Mesendoderm (in vitro differentiated cells): Measurements from ENCODE around the gene EFCAB14.
"Not testable (repeated sequence)": the region's sequence is repeated elsewhere in the genome, so short reads cannot be mapped to it uniquely, and the experiment has no call there.

Source experiments
- DNase-seq: peaks from one replicate; pipeline ENCODE4 v3.0.0; 2013
- H2AK5ac ChIP-seq: 2 replicates; pipeline ENCODE4 v1.6.1; 2013; ENCODE audit warnings: low read length, inconsistent platforms
- H2BK120ac ChIP-seq: 2 replicates; pipeline ENCODE4 v1.6.1; 2013; ENCODE audit warnings: low read depth, mild to moderate bottlenecking, low read length, moderate library complexity, mixed read lengths
- H2BK15ac ChIP-seq: replicated peaks from 2 replicates; pipeline ENCODE4 v1.6.1; 2013; ENCODE audit warnings: low read depth, mild to moderate bottlenecking, moderate library complexity
- H2BK5ac ChIP-seq: 2 replicates; pipeline ENCODE4 v1.6.1; 2013; ENCODE audit warnings: low read length, inconsistent platforms
- H3K18ac ChIP-seq: 2 replicates; pipeline ENCODE4 v1.6.1; 2013; ENCODE audit warnings: mild to moderate bottlenecking, low read length, mixed read lengths
- H3K23ac ChIP-seq: one replicate; pipeline ENCODE4 v1.6.1; 2013; ENCODE audit warnings: low read length
- H3K27ac ChIP-seq: 2 replicates; pipeline ENCODE4 v1.5.1; 2013; ENCODE audit warnings: low read depth, mild to moderate bottlenecking, inconsistent platforms, low read length, moderate library complexity
- H3K27me3 ChIP-seq: 2 replicates; pipeline ENCODE4 v1.6.1; 2013; ENCODE audit warnings: low read length, control low read depth, mild to moderate bottlenecking, inconsistent platforms; ENCODE audit not compliant: insufficient read depth, poor library complexity
- H3K36me3 ChIP-seq: 2 replicates; pipeline ENCODE4 v1.6.1; 2013; ENCODE audit warnings: low read length, inconsistent platforms; ENCODE audit not compliant: control insufficient read depth, insufficient read depth
- H3K4ac ChIP-seq: one replicate; pipeline ENCODE4 v1.6.1; 2013; ENCODE audit warnings: low read depth, mild to moderate bottlenecking, low read length, moderate library complexity
- H3K4me1 ChIP-seq: 2 replicates; pipeline ENCODE4 v1.6.1; 2013; ENCODE audit warnings: low read depth, low read length, inconsistent platforms; ENCODE audit not compliant: control insufficient read depth
- H3K4me2 ChIP-seq: 2 replicates; pipeline ENCODE4 v1.6.1; 2013; ENCODE audit warnings: low read length
- H3K4me3 ChIP-seq: 2 replicates; pipeline ENCODE4 v1.5.1; 2013; ENCODE audit warnings: mild to moderate bottlenecking, low read length
- H3K56ac ChIP-seq: one replicate; pipeline ENCODE4 v1.6.1; 2013; ENCODE audit warnings: low read length
- H3K79me1 ChIP-seq: 2 replicates; pipeline ENCODE4 v1.6.1; 2013; ENCODE audit warnings: low read length, inconsistent platforms
- H3K79me2 ChIP-seq: 2 replicates; pipeline ENCODE4 v1.6.1; 2013; ENCODE audit warnings: mild to moderate bottlenecking, low read length; ENCODE audit not compliant: control insufficient read depth, insufficient read depth
- H3K9ac ChIP-seq: 2 replicates; pipeline ENCODE4 v1.6.1; 2013; ENCODE audit warnings: low read length, inconsistent platforms
- H4K5ac ChIP-seq: one replicate; pipeline ENCODE4 v1.6.1; 2013; ENCODE audit warnings: low read length
- H4K8ac ChIP-seq: one replicate; pipeline ENCODE4 v1.6.1; 2013; ENCODE audit warnings: low read depth, mild to moderate bottlenecking, control low read depth, low read length, moderate library complexity
- whole genome bisulfite sequencing: extraction: QIAGEN DNeasy Blood & Tissue Kit; methylation state at CpG from one replicate; pipeline ENCODE4 v1.1.7; 2013; ENCODE audit warnings: low lambda C conversion rate, missing lambda C conversion rate; ENCODE audit not compliant: insufficient coverage; ENCODE audit errors: extremely low coverage; 5-methylcytosine and 5-hydroxymethylcytosine counted together

Gene EFCAB14

DNA sequence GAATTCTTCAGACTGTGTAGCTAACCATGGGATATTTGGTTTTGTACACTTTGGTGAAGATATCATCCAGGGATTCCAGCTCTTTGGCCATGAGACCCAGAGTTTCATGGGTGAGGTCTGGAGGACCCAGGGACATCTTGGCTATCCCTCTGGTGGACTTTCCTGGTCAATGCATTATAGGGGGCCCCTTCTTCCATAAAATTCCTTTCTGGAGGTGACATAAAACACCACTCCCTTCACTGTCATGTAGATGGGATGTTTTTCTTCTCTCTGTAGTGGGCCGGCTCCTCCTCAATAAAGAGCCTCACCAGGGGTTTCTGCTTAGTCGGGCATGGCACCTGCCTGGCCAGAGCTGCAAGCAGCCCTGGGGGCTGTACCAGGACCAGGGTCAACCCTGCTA lies 52.9 kb downstream of the EFCAB14 start:
- Histone ChIP-seq H2AK5ac (no peak overlapping the region), H2BK15ac (no peak overlapping the region), H2BK120ac (no peak overlapping the region), H3K79me1 (peaks cover 6% of the 10 kb centered on the region), H3K9ac (no peak overlapping the region), H3K27me3 (no peaks in the 10 kb centered on the region), H2BK5ac (no peak overlapping the region), H4K5ac (no peak overlapping the region), H4K8ac (no peak overlapping the region), H3K18ac (no peak overlapping the region), H3K79me2 (peaks cover 2% of the 10 kb centered on the region), H3K36me3 (no peaks in the 10 kb centered on the region), H3K4me1 (peaks cover 4% of the 10 kb centered on the region), H3K27ac (no peak overlapping the region), H3K4me3 (no peak overlapping the region), H3K4ac (no peak overlapping the region), H3K23ac (no peak overlapping the region), H3K56ac (no peak overlapping the region), H3K4me2 (no peak overlapping the region)
- DNase-seq = no peak
- WGBS = no CpG with 5 or more reads among the region's 2 CpGs

DNA sequence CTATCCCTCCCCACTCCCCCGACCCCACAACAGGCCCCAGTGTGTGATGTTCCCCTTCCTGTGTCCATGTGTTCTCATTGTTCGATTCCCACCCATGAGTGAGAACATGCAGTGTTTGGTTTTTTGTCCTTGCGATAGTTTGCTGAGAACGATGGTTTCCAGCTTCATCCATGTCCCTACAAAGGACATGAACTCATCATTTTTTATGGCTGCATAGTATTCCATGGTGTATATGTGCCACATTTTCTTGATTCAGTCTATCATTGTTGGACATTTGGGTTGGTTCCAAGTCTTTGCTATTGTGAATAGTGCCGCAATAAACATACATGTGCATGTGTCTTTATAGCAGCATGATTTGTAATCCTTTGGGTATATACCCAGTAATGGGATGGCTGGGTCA lies 56.0 kb downstream of the EFCAB14 start:
- not testable (repeated sequence) for H3K27me3 ChIP-seq, H4K5ac ChIP-seq, H3K23ac ChIP-seq, H4K8ac ChIP-seq, H3K36me3 ChIP-seq, DNase-seq, H3K4ac ChIP-seq, H3K56ac ChIP-seq, H2BK15ac ChIP-seq, H3K4me1 ChIP-seq, H3K79me2 ChIP-seq, H3K18ac ChIP-seq, H2BK120ac ChIP-seq, H2AK5ac ChIP-seq, H3K79me1 ChIP-seq, H3K27ac ChIP-seq, H3K4me3 ChIP-seq, H3K4me2 ChIP-seq, H3K9ac ChIP-seq, H2BK5ac ChIP-seq
- no CpG with 5 or more reads among the region's 5 CpGs for WGBS

- H3K36me3 ChIP-seq, H2AK5ac ChIP-seq, H4K5ac ChIP-seq, H3K23ac ChIP-seq, H3K9ac ChIP-seq, H3K79me1 ChIP-seq, H3K79me2 ChIP-seq, H3K18ac ChIP-seq, H3K4me1 ChIP-seq, H3K4ac ChIP-seq, H2BK120ac ChIP-seq, H4K8ac ChIP-seq, H2BK15ac ChIP-seq, H3K56ac ChIP-seq, H3K27ac ChIP-seq, H2BK5ac ChIP-seq, H3K4me3 ChIP-seq, DNase-seq, H3K27me3 ChIP-seq, H3K4me2 ChIP-seq: not testable (repeated sequence)
- no CpG with 5 or more reads among the region's 5 CpGs for WGBS
Observed at GRCh38 chr1:46660116-46660515, 58.8 kb downstream of the EFCAB14 start.

DNA sequence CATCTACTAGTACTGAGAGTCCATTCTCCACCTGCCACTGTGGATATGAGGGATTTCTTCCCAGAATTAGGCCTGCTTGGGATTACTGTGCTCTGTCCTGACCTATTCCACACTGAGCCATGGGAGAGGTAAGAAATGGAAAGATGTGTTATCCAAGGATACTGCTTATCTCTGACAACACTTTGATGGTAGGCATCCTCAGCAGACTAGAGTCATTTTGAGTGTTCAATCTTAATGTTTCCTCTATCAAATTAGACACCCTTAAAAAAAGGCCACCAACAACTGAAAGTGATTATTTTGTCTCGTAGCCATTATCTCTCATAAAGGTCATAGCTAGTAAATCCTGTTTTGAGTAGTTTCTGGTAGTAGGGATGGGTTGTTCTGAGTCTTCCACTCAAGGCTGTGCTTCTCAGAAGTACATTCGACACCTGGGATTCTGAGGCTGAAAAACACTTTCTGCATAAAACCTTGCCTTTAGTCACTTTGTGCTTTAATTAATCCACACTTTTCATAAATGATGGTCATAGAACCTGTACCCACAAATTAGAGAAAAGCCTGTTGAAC lies 59.5 kb downstream of the EFCAB14 start:
- Histone ChIP-seq H2BK120ac (no peak overlapping the region), H3K4me1 (no peaks in the 10 kb centered on the region), H3K79me2 (no peaks in the 10 kb centered on the region), H3K4me3 (no peak overlapping the region), H3K27ac (no peak overlapping the region), H3K36me3 (no peaks in the 10 kb centered on the region), H3K18ac (no peak overlapping the region), H3K23ac (no peak overlapping the region), H2AK5ac (no peak overlapping the region), H2BK5ac (no peak overlapping the region), H3K4me2 (no peak overlapping the region), H4K8ac (no peak overlapping the region), H3K56ac (no peak overlapping the region), H2BK15ac (no peak overlapping the region), H3K27me3 (no peaks in the 10 kb centered on the region), H3K9ac (no peak overlapping the region), H3K79me1 (no peaks in the 10 kb centered on the region), H3K4ac (no peak overlapping the region), H4K5ac (no peak overlapping the region)
- no CpG with 5 or more reads among the region's 2 CpGs for WGBS
- no peak for DNase-seq

GRCh38 chr1:46657775-46658174 lies 61.1 kb downstream of the EFCAB14 start:
- no CpG with 5 or more reads among the region's 1 CpG for WGBS
- no peak for DNase-seq
- Histone ChIP-seq H2AK5ac (no peak overlapping the region), H3K23ac (no peak overlapping the region), H3K27ac (no peak overlapping the region), H3K18ac (no peak overlapping the region), H4K5ac (no peak overlapping the region), H3K79me2 (no peaks in the 10 kb centered on the region), H3K27me3 (no peaks in the 10 kb centered on the region), H2BK120ac (no peak overlapping the region), H3K36me3 (no peaks in the 10 kb centered on the region), H4K8ac (no peak overlapping the region), H3K56ac (no peak overlapping the region), H3K4me2 (no peak overlapping the region), H3K9ac (no peak overlapping the region), H3K79me1 (no peaks in the 10 kb centered on the region), H3K4me1 (no peaks in the 10 kb centered on the region), H3K4me3 (no peak overlapping the region), H2BK15ac (no peak overlapping the region), H2BK5ac (no peak overlapping the region), H3K4ac (no peak overlapping the region)

- H4K8ac ChIP-seq = no peak overlapping the region
- no peak overlapping the region for H2BK120ac ChIP-seq
- H4K5ac ChIP-seq = no peak overlapping the region
- H3K4me1 ChIP-seq = no peaks in the 10 kb centered on the region
- no peak overlapping the region for H3K9ac ChIP-seq
- H3K56ac ChIP-seq = no peak overlapping the region
- no peak overlapping the region for H3K4me3 ChIP-seq
- H3K79me1 ChIP-seq = no peaks in the 10 kb centered on the region
- H2AK5ac ChIP-seq = no peak overlapping the region
- H3K4me2 ChIP-seq = no peak overlapping the region
- H3K79me2 ChIP-seq = no peaks in the 10 kb centered on the region
- H2BK5ac ChIP-seq = no peak overlapping the region
- H3K23ac ChIP-seq = no peak overlapping the region
- WGBS = no CpG with 5 or more reads among the region's 2 CpGs
- no peak overlapping the region for H3K18ac ChIP-seq
- H3K4ac ChIP-seq = no peak overlapping the region
- no peaks in the 10 kb centered on the region for H3K27me3 ChIP-seq
- H2BK15ac ChIP-seq = no peak overlapping the region
- no peaks in the 10 kb centered on the region for H3K36me3 ChIP-seq
- no peak for DNase-seq
- no peak overlapping the region for H3K27ac ChIP-seq
Observed at GRCh38 chr1:46656643-46657042, 62.3 kb downstream of the EFCAB14 start.
